ENCODE measurements around the gene RUVBL2.

The RUVBL2 gene

DNA sequence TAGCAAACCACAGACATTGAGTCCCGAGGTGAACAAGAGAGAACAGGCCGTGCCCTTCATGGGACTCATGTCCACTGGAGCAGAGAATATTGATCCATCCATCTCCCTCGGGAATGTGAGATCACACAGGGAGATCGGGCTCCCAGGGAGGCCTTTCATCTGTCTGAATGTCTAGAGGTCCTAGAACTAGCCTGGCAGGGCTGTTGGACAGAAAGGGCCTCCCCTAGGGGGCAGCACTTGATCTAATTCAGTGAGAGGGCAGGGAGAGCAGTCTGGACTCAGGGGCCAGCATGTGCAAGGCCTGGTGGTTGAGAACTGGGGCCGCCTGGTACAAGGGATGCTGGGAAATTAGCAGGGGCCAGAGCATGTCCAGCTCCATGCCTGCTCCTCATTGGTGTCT lies 4.3 kb downstream of the RUVBL2 start:
- H3K27ac ChIP-seq = no peak overlapping the region
- TF ChIP-seq, protein P1, sequence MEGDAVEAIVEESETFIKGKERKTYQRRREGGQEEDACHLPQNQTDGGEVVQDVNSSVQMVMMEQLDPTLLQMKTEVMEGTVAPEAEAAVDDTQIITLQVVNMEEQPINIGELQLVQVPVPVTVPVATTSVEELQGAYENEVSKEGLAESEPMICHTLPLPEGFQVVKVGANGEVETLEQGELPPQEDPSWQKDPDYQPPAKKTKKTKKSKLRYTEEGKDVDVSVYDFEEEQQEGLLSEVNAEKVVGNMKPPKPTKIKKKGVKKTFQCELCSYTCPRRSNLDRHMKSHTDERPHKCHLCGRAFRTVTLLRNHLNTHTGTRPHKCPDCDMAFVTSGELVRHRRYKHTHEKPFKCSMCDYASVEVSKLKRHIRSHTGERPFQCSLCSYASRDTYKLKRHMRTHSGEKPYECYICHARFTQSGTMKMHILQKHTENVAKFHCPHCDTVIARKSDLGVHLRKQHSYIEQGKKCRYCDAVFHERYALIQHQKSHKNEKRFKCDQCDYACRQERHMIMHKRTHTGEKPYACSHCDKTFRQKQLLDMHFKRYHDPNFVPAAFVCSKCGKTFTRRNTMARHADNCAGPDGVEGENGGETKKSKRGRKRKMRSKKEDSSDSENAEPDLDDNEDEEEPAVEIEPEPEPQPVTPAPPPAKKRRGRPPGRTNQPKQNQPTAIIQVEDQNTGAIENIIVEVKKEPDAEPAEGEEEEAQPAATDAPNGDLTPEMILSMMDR (IDR thresholded peaks at IDR 0.05) = no peak
- DNase-seq (ENCODE audit: low spot score) = no peak
- no peak overlapping the region for H3K4me3 ChIP-seq

DNA sequence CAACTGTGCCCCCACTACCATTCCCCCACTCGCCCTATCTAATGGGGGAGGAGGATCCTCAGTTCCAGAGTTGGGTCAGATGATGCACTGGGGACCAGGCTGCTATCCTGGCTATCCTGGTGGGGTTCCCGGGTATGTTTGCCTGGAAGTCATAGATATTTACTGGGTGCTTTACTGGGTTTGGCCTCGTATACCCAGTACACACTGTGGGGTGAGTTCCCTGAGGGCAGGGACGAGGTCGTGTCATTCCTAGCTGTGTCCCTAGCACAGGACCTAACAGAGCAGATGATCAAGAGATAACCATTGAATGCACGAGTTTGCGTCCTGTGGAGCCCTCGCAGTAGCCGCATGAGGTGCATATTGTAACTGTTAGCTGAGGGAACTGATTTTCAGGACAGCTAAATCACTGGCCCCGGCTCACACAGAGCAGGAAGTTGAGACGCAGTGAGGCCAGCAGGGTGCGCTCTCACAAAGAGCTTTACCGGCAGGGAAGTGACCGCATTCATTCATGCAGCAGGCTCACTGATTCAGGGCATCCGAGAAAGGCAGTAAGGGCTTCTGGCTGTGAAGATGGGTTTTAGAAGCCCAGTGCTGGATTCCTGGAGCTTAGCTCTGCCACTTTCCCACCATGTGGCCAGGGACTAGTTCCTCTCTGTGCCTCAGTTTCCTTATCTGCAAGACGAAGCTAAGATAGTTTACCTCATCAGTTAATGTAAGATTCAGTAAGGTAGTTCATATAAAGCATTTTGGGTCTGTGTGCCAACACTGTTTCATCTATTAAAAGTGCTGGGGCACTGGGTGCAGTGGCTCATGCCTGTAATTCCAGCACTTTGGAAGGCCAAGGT lies 6.0 kb downstream of the RUVBL2 start:
- Histone ChIP-seq H3K27ac (no peak overlapping the region), H3K4me3 (no peak overlapping the region)
- DNase-seq (ENCODE audit: low spot score) = no peak
- TF ChIP-seq, protein P1 (IDR thresholded peaks at IDR 0.05) = peak; percentile 27

DNA sequence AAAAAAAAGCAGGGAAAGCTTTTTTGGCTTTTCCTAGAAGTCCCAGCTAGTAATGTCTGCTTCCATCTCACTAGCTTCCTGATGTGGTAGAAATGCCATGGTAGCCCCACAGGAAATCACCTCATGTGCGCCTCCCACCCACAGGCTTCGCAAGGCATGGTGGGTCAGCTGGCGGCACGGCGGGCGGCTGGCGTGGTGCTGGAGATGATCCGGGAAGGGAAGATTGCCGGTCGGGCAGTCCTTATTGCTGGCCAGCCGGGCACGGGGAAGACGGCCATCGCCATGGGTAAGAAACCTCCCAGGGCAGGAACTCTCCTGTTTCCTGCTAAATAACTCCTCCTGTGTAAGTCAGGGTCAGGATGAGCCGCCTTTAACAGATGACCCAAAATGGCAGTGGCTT lies 10.4 kb downstream of the RUVBL2 start:
- TF ChIP-seq, protein P1 (IDR thresholded peaks at IDR 0.05) = no peak
- no peak for DNase-seq (ENCODE audit: low spot score)
- H3K4me3 ChIP-seq = no peak overlapping the region

DNA sequence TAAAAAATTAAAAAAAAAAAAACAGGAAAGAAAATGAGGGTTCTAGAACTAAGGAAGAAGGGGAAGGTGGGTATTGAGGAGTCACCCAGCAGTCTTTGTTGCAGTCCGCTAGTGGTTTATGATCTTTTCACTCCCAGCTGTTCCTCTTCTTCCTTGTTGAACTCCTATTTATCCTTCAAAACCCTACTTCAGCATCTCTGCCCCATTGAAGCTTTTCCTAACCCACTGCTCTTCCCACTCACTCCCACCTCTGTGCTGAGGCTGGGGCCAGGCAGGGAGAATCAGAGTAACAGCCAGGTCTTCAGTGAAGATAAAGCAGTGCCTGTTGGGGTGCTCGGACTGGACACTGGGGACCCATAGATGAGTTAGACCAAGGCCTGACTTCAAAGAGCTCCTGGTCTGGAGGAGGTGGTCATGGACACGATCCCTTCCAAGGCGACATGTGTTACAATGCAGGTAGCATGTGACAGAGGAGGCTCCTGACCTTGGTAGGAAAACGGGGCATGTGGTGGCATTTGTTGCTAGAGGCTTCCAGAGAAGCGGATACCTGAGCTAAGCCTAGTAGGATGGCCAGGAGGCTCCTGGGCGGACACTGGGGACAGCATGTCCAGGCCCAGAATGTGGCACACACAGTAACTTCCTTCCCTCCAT lies 11.4 kb downstream of the RUVBL2 start:
- Histone ChIP-seq H3K27ac (no peak overlapping the region), H3K4me3 (no peak overlapping the region)
- TF ChIP-seq, protein P1 (IDR thresholded peaks at IDR 0.05) = no peak
- no peak for DNase-seq (ENCODE audit: low spot score)

More for the DNA sequence above, 10.4 kb downstream of the RUVBL2 start:
- H3K27ac ChIP-seq = no peak overlapping the region

DNA sequence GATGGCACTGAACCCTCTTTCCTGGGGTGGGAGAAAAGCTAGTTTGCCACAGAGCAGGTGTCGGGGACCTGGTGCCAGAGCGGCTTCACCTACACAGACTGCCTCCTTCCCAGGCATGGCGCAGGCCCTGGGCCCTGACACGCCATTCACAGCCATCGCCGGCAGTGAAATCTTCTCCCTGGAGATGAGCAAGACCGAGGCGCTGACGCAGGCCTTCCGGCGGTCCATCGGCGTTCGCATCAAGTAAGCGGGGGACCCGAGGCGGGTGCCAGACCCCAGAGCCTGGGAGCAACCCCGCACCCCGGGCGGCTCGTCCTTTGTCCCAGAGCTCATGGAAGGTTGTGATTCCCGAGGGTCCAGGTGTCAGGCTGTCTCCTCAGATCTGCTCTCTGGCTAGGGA lies 13.2 kb downstream of the RUVBL2 start:
- TF ChIP-seq, protein P1 (IDR thresholded peaks at IDR 0.05) = no peak
- DNase-seq (ENCODE audit: low spot score) = no peak
- Histone ChIP-seq H3K27ac (no peak overlapping the region), H3K4me3 (no peak overlapping the region)

DNA sequence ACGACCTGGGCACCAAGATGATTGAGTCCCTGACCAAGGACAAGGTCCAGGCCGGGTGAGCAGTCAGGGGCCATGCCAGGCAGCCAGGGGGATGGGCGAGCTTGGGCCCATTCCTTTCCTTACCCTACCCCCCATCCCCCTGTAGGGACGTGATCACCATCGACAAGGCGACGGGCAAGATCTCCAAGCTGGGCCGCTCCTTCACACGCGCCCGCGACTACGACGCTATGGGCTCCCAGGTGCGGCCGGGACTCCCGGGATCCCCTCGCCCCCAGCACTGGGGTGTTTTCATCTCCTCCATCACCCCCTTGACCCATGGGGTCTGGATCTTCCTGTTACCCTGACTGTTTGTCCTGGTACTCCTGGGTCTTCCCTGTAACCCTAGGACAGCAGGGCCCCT lies 16.1 kb downstream of the RUVBL2 start:
- no peak for DNase-seq (ENCODE audit: low spot score)
- H3K4me3 ChIP-seq = no peak overlapping the region
- H3K27ac ChIP-seq = no peak overlapping the region
- TF ChIP-seq, protein P1 (IDR thresholded peaks at IDR 0.05) = no peak

DNA sequence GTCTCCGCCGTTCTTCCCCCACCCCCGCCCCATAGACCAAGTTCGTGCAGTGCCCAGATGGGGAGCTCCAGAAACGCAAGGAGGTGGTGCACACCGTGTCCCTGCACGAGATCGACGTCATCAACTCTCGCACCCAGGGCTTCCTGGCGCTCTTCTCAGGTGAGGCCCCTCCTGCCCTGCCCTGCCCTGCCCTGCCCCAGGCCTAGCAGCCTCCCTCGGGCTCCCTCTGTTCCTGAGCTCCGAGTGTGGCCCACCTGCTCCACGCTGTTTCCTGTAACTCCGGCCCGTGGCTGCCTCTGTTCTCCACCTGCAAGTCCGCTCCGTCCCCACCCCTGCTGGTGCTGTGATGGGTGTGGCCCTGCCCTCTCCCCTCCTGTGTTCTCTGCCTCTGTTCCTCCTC lies 16.8 kb downstream of the RUVBL2 start:
- no peak overlapping the region for H3K27ac ChIP-seq
- TF ChIP-seq, protein P1 (IDR thresholded peaks at IDR 0.05) = no peak
- no peak for DNase-seq (ENCODE audit: low spot score)
- H3K4me3 ChIP-seq = no peak overlapping the region
